ENCODE measurements around the gene TSPEAR. TPM values are rescaled to one million over a fixed set of nuclear protein-coding genes. Genes with fewer than 3 reads are reported as not detected.
A peak's percentile ranks its signal among the peaks of the same experiment; 100 is the strongest.

The TSPEAR gene
- total RNA-seq, 1 donor from 2014 or later: not detected

GRCh38 chr21:44756423-44757185, 45.2 kb upstream of the TSPEAR start:
- no peak overlapping the region for H3K4me3 ChIP-seq (ENCODE audit: low read depth, low read length)
- DNase-seq (ENCODE audit: low read depth): no peak
- TF ChIP-seq CTCF (conservative IDR thresholded peaks at IDR 0.05; ENCODE audit: low read depth, low read length): no peak

- no peak overlapping the region for H3K4me3 ChIP-seq (ENCODE audit: low read depth, low read length)
- TF ChIP-seq CTCF (conservative IDR thresholded peaks at IDR 0.05; ENCODE audit: low read depth, low read length): peak; percentile 47
- no peak for DNase-seq (ENCODE audit: low read depth)
Measured at GRCh38 chr21:44755227-44755626, 43.9 kb upstream of the TSPEAR start.

- TF ChIP-seq CTCF (conservative IDR thresholded peaks at IDR 0.05; ENCODE audit: low read depth, low read length): no peak
- H3K4me3 ChIP-seq (ENCODE audit: low read depth, low read length): no peak overlapping the region
- DNase-seq (ENCODE audit: low read depth): no peak
Measured at GRCh38 chr21:44753357-44753756, 42.0 kb upstream of the TSPEAR start.

- TF ChIP-seq CTCF (conservative IDR thresholded peaks at IDR 0.05; ENCODE audit: low read depth, low read length): no peak
- no peak for DNase-seq (ENCODE audit: low read depth)
- no peak overlapping the region for H3K4me3 ChIP-seq (ENCODE audit: low read depth, low read length)
Measured at GRCh38 chr21:44752671-44753235, 41.4 kb upstream of the TSPEAR start.

GRCh38 chr21:44751799-44752636, 40.6 kb upstream of the TSPEAR start:
- DNase-seq (ENCODE audit: low read depth): no peak
- no peak overlapping the region for H3K4me3 ChIP-seq (ENCODE audit: low read depth, low read length)
- TF ChIP-seq CTCF (conservative IDR thresholded peaks at IDR 0.05; ENCODE audit: low read depth, low read length): no peak

- no peak for TF ChIP-seq CTCF (conservative IDR thresholded peaks at IDR 0.05; ENCODE audit: low read depth, low read length)
Measured at GRCh38 chr21:44751186-44751798, 39.9 kb upstream of the TSPEAR start.

More at GRCh38 chr21:44751186-44751798, 39.9 kb upstream of the TSPEAR start:
- H3K4me3 ChIP-seq (ENCODE audit: low read depth, low read length): no peak overlapping the region
- DNase-seq (ENCODE audit: low read depth): no peak

Measured in epithelial cell of proximal tubule (primary cell).